Measurements from ENCODE around the gene CIITA.

DNA sequence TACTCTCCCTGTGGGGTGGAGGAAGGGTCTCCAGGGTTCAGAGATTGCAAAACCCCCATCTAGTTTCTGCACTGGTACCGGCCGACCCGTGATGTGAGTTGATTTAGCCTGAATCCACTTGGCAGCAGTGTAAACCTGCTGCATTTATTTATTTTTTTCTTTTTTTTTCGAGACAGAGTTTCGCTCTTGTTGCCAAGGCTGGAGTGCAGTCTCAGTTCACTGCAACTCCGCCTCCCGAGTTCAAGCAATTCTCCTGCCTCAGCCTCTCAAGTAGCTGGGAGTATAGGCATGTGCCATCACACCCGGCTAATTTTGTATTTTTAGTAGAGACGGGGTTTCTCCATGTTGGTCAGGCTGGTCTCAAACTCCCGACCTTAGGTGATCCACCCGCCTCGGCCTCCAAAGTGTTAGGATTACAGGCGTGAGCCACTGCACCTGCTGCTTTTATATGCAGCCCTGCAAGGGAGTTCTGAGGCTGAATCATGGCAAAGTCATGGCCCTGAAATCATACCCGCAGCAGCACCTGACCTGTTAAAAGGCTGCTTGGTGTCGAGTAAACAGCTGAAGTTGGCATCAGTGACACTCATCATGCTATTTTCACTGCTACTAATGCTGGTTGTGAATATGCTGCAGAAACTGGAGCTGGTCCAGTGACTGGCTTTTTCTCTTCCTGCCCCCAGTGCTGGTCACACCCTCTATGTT is 43.9 kb downstream of the CIITA start:
- TF ChIP-seq, protein P1, sequence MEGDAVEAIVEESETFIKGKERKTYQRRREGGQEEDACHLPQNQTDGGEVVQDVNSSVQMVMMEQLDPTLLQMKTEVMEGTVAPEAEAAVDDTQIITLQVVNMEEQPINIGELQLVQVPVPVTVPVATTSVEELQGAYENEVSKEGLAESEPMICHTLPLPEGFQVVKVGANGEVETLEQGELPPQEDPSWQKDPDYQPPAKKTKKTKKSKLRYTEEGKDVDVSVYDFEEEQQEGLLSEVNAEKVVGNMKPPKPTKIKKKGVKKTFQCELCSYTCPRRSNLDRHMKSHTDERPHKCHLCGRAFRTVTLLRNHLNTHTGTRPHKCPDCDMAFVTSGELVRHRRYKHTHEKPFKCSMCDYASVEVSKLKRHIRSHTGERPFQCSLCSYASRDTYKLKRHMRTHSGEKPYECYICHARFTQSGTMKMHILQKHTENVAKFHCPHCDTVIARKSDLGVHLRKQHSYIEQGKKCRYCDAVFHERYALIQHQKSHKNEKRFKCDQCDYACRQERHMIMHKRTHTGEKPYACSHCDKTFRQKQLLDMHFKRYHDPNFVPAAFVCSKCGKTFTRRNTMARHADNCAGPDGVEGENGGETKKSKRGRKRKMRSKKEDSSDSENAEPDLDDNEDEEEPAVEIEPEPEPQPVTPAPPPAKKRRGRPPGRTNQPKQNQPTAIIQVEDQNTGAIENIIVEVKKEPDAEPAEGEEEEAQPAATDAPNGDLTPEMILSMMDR (IDR thresholded peaks at IDR 0.05; ENCODE audit: low read depth, low read length, poor library complexity, severe bottlenecking) = no peak
- no peak for TF ChIP-seq EZH2phosphoT487 (IDR thresholded peaks at IDR 0.05; ENCODE audit: borderline replicate concordance, low read length)

Data from DOHH2 (cell line).